Activated naive CD8-positive, alpha-beta T cell treated with anti-CD3 and anti-CD28 coated beads, Interleukin-2, amount 10 ng/mL, durations not matched to agents 7 days and 5 days (primary cell): Measurements from ENCODE around the gene PDZD2. TPM values are rescaled to one million over a fixed set of nuclear protein-coding genes. Genes with fewer than 3 reads are reported as not detected.

Source experiments
- ATAC-seq: fragments of 150-1000 bp; cut with Tn5 transposase; one replicate; pipeline ENCODE4 v1.10.0; 2021; ENCODE audit warnings: low read depth, moderate library complexity
- POLR2A ChIA-PET: fragments of 350-600 bp; sonication (Branson Sonifier 250); formaldehyde crosslinking; loops from one replicate; lab custom pipeline; 2021; ENCODE audit warnings: antibody characterized with exemption; lab: Charles Lee
- DNase-seq: peaks from one replicate; pipeline ENCODE4 v3.0.0; 2021
- H3K27ac Mint-ChIP-seq: one replicate; pipeline ENCODE4 v1.8.0; 2022; ENCODE audit warnings: mild to moderate bottlenecking, mixed read lengths
- H3K27me3 Mint-ChIP-seq: one replicate; pipeline ENCODE4 v1.8.0; 2022; ENCODE audit warnings: mild to moderate bottlenecking, moderate library complexity, mixed read lengths
- H3K36me3 Mint-ChIP-seq: one replicate; pipeline ENCODE4 v1.8.0; 2021; ENCODE audit warnings: mild to moderate bottlenecking, mixed read lengths
- H3K4me1 Mint-ChIP-seq: one replicate; pipeline ENCODE4 v1.8.0; 2021; ENCODE audit warnings: mixed read lengths
- H3K4me3 Mint-ChIP-seq: one replicate; pipeline ENCODE4 v1.8.0; 2022; ENCODE audit warnings: mild to moderate bottlenecking, moderate library complexity, mixed read lengths
- H3K9me3 Mint-ChIP-seq: one replicate; pipeline ENCODE4 v1.8.0; 2021; ENCODE audit warnings: mixed read lengths
- total RNA-seq, 2 experiments: library from RNA; stranded (reverse); gene quantifications; one replicate each; pipeline ENCODE4 v1.2.3, GENCODE V29; 2021

Gene PDZD2
- total RNA-seq, 2 experiments from 2014 or later, result 0.14 to 0.22 TPM

DNA sequence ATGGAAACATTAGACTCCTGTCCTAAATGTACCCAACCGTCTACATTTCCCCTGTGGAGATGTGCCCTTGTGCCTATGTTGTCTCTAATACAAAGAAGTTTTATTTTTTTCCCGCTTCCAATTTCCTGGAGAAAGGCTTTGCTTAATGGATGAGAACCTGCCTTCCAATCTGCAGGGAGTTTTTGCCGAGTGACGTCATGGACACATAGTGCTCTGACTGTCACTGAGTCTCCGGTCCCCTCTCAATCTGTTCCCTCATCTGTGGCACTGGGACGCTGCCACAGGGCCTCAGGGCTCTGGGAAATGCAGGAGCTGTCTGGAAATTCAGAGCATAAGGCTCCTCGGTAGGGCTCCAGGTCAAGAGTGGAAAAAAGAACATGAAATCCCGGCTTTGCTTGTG lies 144.8 kb downstream of the PDZD2 start:
- Mint-ChIP-seq H3K4me1 (no peaks in the 10 kb centered on the region), H3K4me3 (no peak overlapping the region), H3K36me3 (no peaks in the 10 kb centered on the region), H3K9me3 (no peaks in the 10 kb centered on the region), H3K27ac (no peak overlapping the region), H3K27me3 (no peaks in the 10 kb centered on the region)
- DNase-seq (no peak), ATAC-seq (no peak)
- POLR2A ChIA-PET, result no interaction called here

DNA sequence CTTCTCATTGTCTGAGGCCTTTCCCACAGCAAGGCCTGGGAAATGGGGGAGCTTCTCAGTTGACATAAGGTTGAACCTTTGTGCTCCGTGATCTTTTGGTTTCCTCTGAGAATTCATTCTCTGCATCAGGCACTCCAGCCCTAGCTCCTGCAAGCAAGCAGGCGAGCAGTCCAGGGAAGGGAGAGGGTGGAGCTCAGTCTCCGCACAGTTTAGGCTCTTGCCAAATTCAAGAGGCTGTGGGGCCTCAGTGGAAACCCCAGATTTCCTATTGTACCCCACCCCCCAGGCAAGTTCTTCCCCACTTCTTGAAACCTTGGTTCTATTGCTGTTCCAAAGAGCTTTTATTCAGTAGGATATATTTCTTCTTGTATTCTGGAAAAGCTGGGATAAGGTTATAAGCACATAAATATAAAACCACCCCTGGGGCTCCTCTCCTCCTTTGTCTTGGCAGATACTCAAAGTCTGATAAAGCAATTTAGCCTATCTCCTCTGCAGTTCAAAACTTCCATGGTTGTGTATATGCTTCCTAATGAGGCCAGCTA lies 147.2 kb downstream of the PDZD2 start:
- no peak overlapping the region for H3K27ac Mint-ChIP-seq
- no peak overlapping the region for H3K4me3 Mint-ChIP-seq
- H3K9me3 Mint-ChIP-seq, result no peaks in the 10 kb centered on the region
- H3K27me3 Mint-ChIP-seq, result no peaks in the 10 kb centered on the region
- no peaks in the 10 kb centered on the region for H3K4me1 Mint-ChIP-seq
- DNase-seq (no peak), ATAC-seq (no peak)
- H3K36me3 Mint-ChIP-seq, result no peaks in the 10 kb centered on the region
- POLR2A ChIA-PET, result no interaction called here

DNA sequence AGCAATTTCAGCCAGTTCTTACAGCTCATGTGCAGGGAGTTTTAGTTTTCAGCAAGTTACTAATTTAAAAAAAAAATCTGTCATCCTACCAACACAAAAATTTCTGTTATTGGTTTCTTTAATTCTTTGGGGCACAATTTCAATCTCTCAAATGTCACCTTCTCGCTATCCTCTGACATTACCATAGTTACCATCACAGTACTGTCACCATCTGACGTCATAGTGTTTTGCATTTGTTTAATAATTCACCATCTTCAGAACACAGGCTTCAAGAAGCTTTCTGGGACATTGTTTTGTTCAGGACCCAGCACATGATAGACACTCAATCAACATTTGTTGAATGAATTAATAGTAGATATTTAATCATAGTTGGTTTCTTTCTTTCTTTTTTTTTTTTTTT lies 155.1 kb downstream of the PDZD2 start:
- Mint-ChIP-seq H3K4me3 (no peak overlapping the region), H3K4me1 (no peaks in the 10 kb centered on the region), H3K27me3 (no peaks in the 10 kb centered on the region), H3K36me3 (no peaks in the 10 kb centered on the region), H3K27ac (no peak overlapping the region), H3K9me3 (no peaks in the 10 kb centered on the region)
- DNase-seq (no peak), ATAC-seq (no peak)
- POLR2A ChIA-PET, result no interaction called here

DNA sequence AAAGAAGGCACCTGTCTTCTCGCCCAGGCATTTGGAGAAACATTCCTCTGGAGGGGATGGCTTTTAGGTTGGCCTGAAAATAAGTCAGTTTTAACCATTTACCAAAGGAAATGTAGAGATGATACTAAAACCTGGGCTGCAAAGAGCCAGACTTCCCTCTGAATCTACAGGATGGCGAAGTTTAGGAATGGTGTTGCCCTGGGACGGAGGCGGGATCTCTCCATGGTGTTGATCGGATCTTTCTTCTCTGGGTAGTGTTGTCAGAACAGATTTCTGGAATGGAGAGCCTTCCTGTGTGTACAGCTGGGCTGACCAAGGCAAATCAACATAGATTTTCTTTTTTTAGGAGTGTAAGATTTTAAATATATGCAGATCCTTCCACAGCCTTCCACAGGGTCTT lies 159.2 kb downstream of the PDZD2 start:
- Mint-ChIP-seq H3K9me3 (no peaks in the 10 kb centered on the region), H3K36me3 (no peaks in the 10 kb centered on the region), H3K4me3 (no peak overlapping the region), H3K27ac (no peak overlapping the region), H3K27me3 (no peaks in the 10 kb centered on the region), H3K4me1 (no peaks in the 10 kb centered on the region)
- POLR2A ChIA-PET, result no interaction called here
- no peak for DNase-seq
- no peak for ATAC-seq

DNA sequence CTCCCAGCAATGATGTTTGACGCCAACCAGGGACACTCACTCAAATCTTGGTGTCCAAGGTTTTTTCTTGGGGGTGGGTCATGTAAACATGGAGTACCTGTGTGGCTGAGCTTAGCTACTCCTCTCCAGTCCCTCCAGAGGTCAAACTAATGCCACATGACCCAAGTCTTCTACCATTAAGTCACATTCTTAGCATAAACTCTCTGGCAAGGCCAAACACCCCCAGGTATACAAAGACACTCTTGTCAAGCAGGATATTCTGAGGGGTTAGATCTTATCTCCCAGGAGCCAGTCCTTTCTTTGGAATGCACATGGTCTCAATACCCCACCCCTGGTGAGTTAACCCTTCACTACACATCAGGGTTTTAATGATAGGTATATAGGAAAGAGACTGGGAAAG lies 161.4 kb downstream of the PDZD2 start:
- POLR2A ChIA-PET, result no interaction called here

DNA sequence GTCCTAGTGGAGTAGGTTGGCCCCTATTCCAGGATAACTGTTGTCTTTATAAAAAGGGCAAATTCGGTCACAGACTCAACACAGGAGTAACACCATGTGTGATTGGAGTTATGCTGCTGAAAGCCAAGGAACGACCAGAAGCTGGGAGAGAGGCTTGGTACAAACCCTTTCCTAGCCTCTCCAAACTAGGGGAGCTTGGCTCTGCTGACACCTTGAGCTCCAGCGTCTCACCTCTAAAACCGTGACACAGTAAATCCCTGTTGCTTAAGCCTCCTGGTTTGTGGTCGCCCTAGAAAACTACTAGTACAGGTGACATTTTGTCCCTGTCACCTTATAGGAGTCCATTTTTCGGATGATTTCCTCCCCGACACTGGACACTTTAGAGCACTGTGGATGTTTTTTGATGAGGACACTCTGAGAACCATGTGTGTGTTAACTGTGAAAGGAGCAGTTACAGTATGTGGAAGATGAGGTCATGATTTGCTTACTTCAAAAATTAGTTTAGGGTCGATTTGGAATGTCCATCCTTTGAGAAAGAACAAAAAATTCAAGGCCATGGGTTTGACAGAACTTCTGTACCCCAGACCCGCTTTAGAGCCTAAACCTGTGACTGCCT lies 167.0 kb downstream of the PDZD2 start:
- POLR2A ChIA-PET, result no interaction called here
- Mint-ChIP-seq H3K9me3 (peaks cover 2% of the 10 kb centered on the region), H3K27me3 (no peaks in the 10 kb centered on the region), H3K36me3 (no peaks in the 10 kb centered on the region), H3K4me3 (no peak overlapping the region), H3K27ac (no peak overlapping the region), H3K4me1 (no peaks in the 10 kb centered on the region)
- DNase-seq (no peak), ATAC-seq (no peak)

More for the DNA sequence above, 161.4 kb downstream of the PDZD2 start:
- no peaks in the 10 kb centered on the region for H3K36me3 Mint-ChIP-seq
- H3K9me3 Mint-ChIP-seq, result peaks cover 2% of the 10 kb centered on the region
- DNase-seq (no peak), ATAC-seq (no peak)
- H3K4me1 Mint-ChIP-seq, result no peaks in the 10 kb centered on the region
- H3K27ac Mint-ChIP-seq, result no peak overlapping the region
- no peaks in the 10 kb centered on the region for H3K27me3 Mint-ChIP-seq
- no peak overlapping the region for H3K4me3 Mint-ChIP-seq

DNA sequence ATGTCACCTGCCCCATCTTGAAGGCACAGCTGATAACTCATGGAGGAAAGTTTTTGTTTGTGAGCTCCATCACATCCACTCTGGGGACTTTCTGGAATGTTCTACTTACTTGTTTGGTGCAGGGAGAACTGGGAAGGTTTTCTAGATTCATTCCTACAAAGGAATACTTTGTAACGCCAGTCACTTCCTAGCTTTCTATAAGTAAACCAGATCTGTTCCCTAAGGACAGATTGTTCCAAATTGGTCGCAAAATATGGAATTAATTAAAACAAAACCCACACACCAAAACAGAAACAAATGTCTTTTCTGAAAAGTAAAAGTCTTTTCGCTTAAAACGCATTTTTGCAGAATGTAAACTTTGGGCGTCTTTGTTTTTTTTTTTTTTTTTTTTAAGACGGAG lies 167.6 kb downstream of the PDZD2 start:
- Mint-ChIP-seq H3K36me3 (no peaks in the 10 kb centered on the region), H3K27ac (no peak overlapping the region), H3K9me3 (peaks cover 2% of the 10 kb centered on the region), H3K4me1 (no peaks in the 10 kb centered on the region), H3K4me3 (no peak overlapping the region), H3K27me3 (no peaks in the 10 kb centered on the region)
- POLR2A ChIA-PET, result no interaction called here
- ATAC-seq, result no peak
- DNase-seq, result no peak

DNA sequence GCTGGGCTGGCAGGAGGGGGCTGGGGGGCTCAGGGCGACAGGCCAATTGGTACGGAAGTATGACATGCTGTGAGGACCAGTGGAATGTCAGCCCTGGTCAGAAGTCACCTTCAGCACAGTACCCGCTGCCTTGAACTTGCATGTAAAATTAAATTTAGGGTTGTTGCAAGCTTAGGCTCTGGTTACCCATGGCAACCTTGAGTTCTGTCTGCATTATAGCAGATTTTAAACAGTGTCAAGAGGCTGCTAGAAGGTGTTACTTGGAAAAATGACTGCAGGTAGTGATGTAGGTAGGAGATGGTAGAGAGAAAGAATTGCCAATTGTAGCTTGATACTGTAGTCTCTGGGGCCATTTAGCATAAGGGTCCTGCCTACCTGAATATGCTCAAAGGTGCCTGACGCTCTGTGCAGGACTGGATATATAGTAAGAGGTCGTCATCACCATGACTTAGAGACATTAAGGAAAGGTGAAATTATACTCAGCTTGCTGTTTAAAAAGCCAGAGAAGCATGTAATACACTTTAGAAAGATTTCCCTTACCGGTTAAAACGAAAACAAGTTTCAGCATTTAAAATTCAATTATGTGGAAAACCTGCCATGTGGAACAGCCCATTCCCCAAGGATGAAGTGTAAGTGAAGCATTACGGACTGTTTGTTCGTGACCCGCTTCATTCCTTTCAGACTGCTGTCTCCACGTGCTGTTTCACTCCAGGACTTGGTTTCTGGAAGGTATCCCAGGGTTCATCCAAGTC lies 169.0 kb downstream of the PDZD2 start:
- no peak for DNase-seq
- no peak overlapping the region for H3K4me3 Mint-ChIP-seq
- no peaks in the 10 kb centered on the region for H3K27me3 Mint-ChIP-seq
- POLR2A ChIA-PET, result no interaction called here
- no peaks in the 10 kb centered on the region for H3K36me3 Mint-ChIP-seq
- peaks cover 2% of the 10 kb centered on the region for H3K9me3 Mint-ChIP-seq
- no peak for ATAC-seq
- no peak overlapping the region for H3K27ac Mint-ChIP-seq
- H3K4me1 Mint-ChIP-seq, result no peaks in the 10 kb centered on the region

DNA sequence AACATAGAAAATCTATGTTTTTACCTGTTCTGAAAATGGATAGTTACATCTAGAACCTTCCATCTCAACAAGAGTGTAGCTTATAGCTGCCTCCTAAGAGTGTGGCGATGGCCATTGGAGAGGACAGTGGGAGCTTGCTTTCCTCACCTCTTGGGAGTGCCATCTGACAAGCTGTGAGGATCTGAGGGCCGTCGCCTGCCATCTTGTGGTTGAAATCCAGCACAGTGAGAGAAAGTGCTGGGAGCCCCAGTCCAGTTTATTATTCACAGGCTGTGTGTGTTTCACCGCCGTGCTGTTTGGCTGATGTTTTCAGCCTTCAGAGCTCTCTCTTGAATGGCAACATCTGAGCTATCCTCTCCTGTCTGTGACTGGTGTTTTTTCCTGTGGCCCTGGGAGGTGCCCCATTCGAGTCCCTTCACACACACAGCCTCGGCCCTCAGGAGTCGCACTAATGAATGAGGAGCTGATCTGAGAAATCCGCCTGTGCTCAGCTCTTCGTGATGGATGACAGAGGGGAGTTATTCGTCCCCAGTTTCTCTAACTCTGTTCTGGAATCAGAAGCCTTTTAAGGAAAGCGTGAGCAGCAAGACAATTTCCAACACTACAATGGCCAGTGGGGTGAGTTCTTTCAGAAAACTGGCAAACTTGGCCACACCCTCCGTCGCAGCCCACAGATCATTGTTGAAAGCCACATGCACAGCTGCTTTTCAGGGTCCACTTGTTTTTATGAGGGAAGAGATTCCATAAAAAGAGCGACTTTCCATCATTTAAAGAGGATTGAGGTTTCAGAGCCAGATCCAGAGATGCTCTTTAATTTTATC lies 170.3 kb downstream of the PDZD2 start:
- H3K4me1 Mint-ChIP-seq, result no peaks in the 10 kb centered on the region
- DNase-seq, result no peak
- H3K27ac Mint-ChIP-seq, result no peak overlapping the region
- no peaks in the 10 kb centered on the region for H3K36me3 Mint-ChIP-seq
- POLR2A ChIA-PET, result no interaction called here
- no peaks in the 10 kb centered on the region for H3K27me3 Mint-ChIP-seq
- no peaks in the 10 kb centered on the region for H3K9me3 Mint-ChIP-seq
- no peak overlapping the region for H3K4me3 Mint-ChIP-seq
- ATAC-seq, result no peak

DNA sequence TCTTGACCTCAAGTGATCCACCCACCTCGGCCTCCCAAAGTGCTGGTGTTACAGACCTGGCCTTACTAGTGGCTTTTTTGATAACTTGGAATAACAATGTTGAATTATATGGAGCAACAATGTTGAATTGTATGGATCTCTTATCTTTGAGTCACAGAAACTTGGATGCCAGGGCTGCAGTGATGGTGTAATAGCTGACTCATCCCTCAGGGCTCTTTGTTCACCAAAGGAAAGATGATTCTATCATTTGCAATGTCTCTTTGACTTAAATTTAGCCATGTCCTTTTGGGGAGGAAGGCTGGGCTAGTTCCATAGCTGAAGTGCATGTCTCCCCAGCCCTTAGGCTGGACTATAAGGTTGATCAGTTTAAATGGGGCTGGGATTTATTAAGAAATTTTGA lies 172.3 kb downstream of the PDZD2 start:
- H3K27ac Mint-ChIP-seq, result no peak overlapping the region
- H3K27me3 Mint-ChIP-seq, result peaks cover 2% of the 10 kb centered on the region
- POLR2A ChIA-PET, result no interaction called here
- ATAC-seq (no peak), DNase-seq (no peak)
- H3K4me3 Mint-ChIP-seq, result no peak overlapping the region
- H3K9me3 Mint-ChIP-seq, result no peaks in the 10 kb centered on the region
- no peaks in the 10 kb centered on the region for H3K4me1 Mint-ChIP-seq
- H3K36me3 Mint-ChIP-seq, result no peaks in the 10 kb centered on the region

DNA sequence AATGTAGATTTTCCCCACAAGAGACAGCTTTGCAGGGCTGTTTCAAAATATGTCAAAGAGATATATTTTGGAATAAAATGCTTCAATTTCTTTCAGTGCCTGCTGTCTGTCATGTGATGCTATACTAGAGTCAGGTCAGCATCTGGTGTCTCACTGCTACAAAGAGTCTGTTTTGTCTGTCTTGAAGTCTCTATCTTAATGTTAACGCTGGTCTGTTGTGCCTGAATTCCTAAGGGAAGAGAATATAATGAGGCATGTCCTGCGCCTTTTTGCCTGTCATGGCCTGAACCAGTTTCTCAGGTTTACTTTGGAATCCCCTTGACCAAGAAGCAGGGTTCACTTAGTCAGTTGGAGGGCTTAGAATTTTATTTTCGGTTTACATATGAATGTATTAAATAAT lies 176.4 kb downstream of the PDZD2 start:
- ATAC-seq (no peak), DNase-seq (no peak)
- Mint-ChIP-seq H3K9me3 (no peaks in the 10 kb centered on the region), H3K4me1 (no peaks in the 10 kb centered on the region), H3K36me3 (no peaks in the 10 kb centered on the region), H3K27me3 (peaks cover 2% of the 10 kb centered on the region), H3K27ac (no peak overlapping the region), H3K4me3 (no peak overlapping the region)
- POLR2A ChIA-PET, result no interaction called here

DNA sequence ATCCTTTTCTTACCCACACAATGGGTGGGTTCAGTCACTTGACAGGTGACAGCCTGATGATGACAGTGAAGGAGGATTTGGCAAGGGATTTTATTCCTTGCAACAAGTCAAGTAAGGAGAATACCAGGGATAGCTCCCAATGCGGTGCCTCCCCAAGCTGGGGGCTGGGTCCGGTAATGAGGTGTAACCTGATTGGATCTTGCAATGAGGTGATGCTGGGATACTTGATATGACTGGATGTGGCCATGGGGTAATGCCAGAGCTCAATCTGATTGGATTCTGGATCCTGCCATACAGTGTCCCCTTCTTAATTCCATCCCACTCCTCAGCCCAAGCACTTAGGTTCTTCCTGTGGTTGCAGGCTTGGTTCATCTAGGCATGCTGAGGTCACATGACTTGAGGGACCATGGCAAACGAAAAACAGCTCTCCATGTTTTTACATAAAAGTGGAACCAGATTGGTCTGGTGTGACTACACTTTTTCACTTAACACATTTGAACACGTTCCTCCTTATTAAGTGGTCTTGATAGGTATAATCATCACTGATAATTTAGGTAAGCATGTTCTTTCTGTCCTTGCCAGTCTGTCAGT lies 181.1 kb downstream of the PDZD2 start:
- Mint-ChIP-seq H3K4me3 (no peak overlapping the region), H3K36me3 (no peaks in the 10 kb centered on the region), H3K27me3 (peaks cover 8% of the 10 kb centered on the region), H3K27ac (no peak overlapping the region), H3K9me3 (no peaks in the 10 kb centered on the region), H3K4me1 (peaks cover 2% of the 10 kb centered on the region)
- ATAC-seq (no peak), DNase-seq (no peak)
- POLR2A ChIA-PET, result no interaction called here

DNA sequence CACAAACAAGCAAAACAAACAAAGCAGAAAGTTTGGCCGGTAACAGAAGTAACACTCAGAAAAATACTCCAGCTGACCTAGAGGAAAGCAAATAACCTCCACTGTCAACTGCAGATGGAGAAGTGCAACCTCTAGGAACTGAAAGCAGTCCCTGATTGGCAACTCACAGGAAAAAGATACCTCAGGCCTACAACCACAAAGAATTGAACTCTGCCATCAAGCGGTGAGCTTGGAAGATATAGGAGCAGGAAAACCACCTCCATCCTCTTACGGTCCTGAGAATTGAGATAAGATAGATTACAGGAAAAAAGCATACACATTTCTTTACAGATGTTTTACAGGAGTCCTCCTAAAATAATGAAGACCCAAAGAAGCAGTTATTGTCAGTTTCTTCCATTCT lies 184.5 kb downstream of the PDZD2 start:
- DNase-seq (no peak), ATAC-seq (no peak)
- POLR2A ChIA-PET, result no interaction called here
- H3K27me3 Mint-ChIP-seq, result peaks cover 8% of the 10 kb centered on the region
- no peaks in the 10 kb centered on the region for H3K9me3 Mint-ChIP-seq
- peaks cover 3% of the 10 kb centered on the region for H3K4me1 Mint-ChIP-seq
- H3K27ac Mint-ChIP-seq, result no peak overlapping the region
- H3K36me3 Mint-ChIP-seq, result no peaks in the 10 kb centered on the region
- no peak overlapping the region for H3K4me3 Mint-ChIP-seq
